GM19023 (cell line): Measurements from ENCODE around the gene SAMSN1.

ENCODE experiments used
- ATAC-seq: cut with Tn5 transposase; IDR thresholded peaks from one replicate; pipeline ENCODE4 v1.9.1; 2021; ENCODE audit warnings: mild to moderate bottlenecking, moderate library complexity; ENCODE audit not compliant: unreplicated experiment

The SAMSN1 gene

GRCh38 chr21:14487490-14488432, 58.4 kb downstream of the SAMSN1 start:
- ATAC-seq = no peak

- no peak for ATAC-seq
Observed at GRCh38 chr21:14486869-14487268, 59.2 kb downstream of the SAMSN1 start.

GRCh38 chr21:14484188-14485009, 61.7 kb downstream of the SAMSN1 start:
- ATAC-seq = no peak

- no peak for ATAC-seq
Observed at GRCh38 chr21:14483296-14483695, 62.8 kb downstream of the SAMSN1 start.

GRCh38 chr21:14482165-14482564, 64.0 kb downstream of the SAMSN1 start:
- peak; percentile 51 for ATAC-seq

GRCh38 chr21:14480411-14481031, 65.6 kb downstream of the SAMSN1 start:
- no peak for ATAC-seq

GRCh38 chr21:14479241-14479786, 66.8 kb downstream of the SAMSN1 start:
- no peak for ATAC-seq

GRCh38 chr21:14477841-14478240, 68.3 kb downstream of the SAMSN1 start:
- ATAC-seq = no peak

GRCh38 chr21:14477133-14477532, 69.0 kb downstream of the SAMSN1 start:
- ATAC-seq = no peak

GRCh38 chr21:14474995-14475394, 71.1 kb downstream of the SAMSN1 start:
- no peak for ATAC-seq

GRCh38 chr21:14469641-14470040, 76.5 kb downstream of the SAMSN1 start:
- ATAC-seq = no peak

GRCh38 chr21:14466715-14467114, 79.4 kb downstream of the SAMSN1 start:
- ATAC-seq = no peak

GRCh38 chr21:14457762-14458161, 88.4 kb downstream of the SAMSN1 start:
- no peak for ATAC-seq

GRCh38 chr21:14456911-14457310, 89.2 kb downstream of the SAMSN1 start:
- no peak for ATAC-seq

GRCh38 chr21:14454016-14455009, 91.8 kb downstream of the SAMSN1 start:
- peak; percentile 85 for ATAC-seq

- ATAC-seq = peak; percentile 75
Observed at GRCh38 chr21:14453339-14454015, 92.6 kb downstream of the SAMSN1 start.

- no peak for ATAC-seq
Observed at GRCh38 chr21:14452727-14453241, 93.3 kb downstream of the SAMSN1 start.

- ATAC-seq = no peak
Observed at GRCh38 chr21:14452031-14452726, 93.9 kb downstream of the SAMSN1 start.
